H9 (cell line): ENCODE measurements around the gene SYCE3. TPM values are rescaled to one million over a fixed set of nuclear protein-coding genes. Genes with fewer than 3 reads are reported as not detected.

Experiments used
- DNase-seq: peaks from one replicate; pipeline ENCODE4 v3.0.0-alpha.2; 2017
- H2AFZ ChIP-seq: one replicate; pipeline ENCODE4 v1.6.1; 2013; ENCODE audit warnings: mild to moderate bottlenecking, low read length, control low read depth, moderate library complexity
- H2AK5ac ChIP-seq: 2 replicates; pipeline ENCODE4 v1.6.1; 2013; ENCODE audit warnings: low read length, control low read depth, mixed read lengths; ENCODE audit not compliant: insufficient read length
- H2BK120ac ChIP-seq: one replicate; pipeline ENCODE4 v1.6.1; 2013; ENCODE audit warnings: low read depth, mild to moderate bottlenecking, low read length, control low read depth, inconsistent platforms; ENCODE audit not compliant: poor library complexity, severe bottlenecking
- H2BK12ac ChIP-seq: 2 replicates; pipeline ENCODE4 v1.6.1; 2013; ENCODE audit warnings: low read length, control low read depth, mixed read lengths, low read depth; ENCODE audit not compliant: insufficient read length
- H2BK15ac ChIP-seq: 2 replicates; pipeline ENCODE4 v1.6.1; 2013; ENCODE audit warnings: low read depth, low read length, control low read depth
- H2BK20ac ChIP-seq: one replicate; pipeline ENCODE4 v1.6.1; 2013; ENCODE audit warnings: low read depth, mild to moderate bottlenecking, low read length, control low read depth, inconsistent platforms; ENCODE audit not compliant: poor library complexity, severe bottlenecking
- H2BK5ac ChIP-seq: 2 replicates; pipeline ENCODE4 v1.6.1; 2013; ENCODE audit warnings: low read length, control low read depth, mixed read lengths; ENCODE audit not compliant: insufficient read length
- H3K14ac ChIP-seq: 2 replicates; pipeline ENCODE4 v1.6.1; 2013; ENCODE audit warnings: low read length, control low read depth; ENCODE audit not compliant: insufficient read depth
- H3K18ac ChIP-seq: 2 replicates; pipeline ENCODE4 v1.6.1; 2013; ENCODE audit warnings: low read depth, mild to moderate bottlenecking, mixed read lengths, low read length, control low read depth; ENCODE audit not compliant: insufficient read length
- H3K23ac ChIP-seq: 2 replicates; pipeline ENCODE4 v1.6.1; 2013; ENCODE audit warnings: low read length, control low read depth, mixed read lengths, low read depth; ENCODE audit not compliant: insufficient read length
- H3K23me2 ChIP-seq: 2 replicates; pipeline ENCODE4 v1.6.1; 2013; ENCODE audit warnings: low read depth, mild to moderate bottlenecking, mixed read lengths, low read length, control low read depth; ENCODE audit not compliant: insufficient read length, poor library complexity, severe bottlenecking
- H3K27ac ChIP-seq: 2 replicates; pipeline ENCODE4 v1.5.1; 2013; ENCODE audit warnings: low read length, control low read depth, mixed read lengths, low read depth; ENCODE audit not compliant: insufficient read length
- H3K27me3 ChIP-seq: 2 replicates; pipeline ENCODE4 v1.6.1; 2013; ENCODE audit warnings: low read length, control low read depth, inconsistent platforms; ENCODE audit not compliant: insufficient read depth
- H3K4ac ChIP-seq: 2 replicates; pipeline ENCODE4 v1.6.1; 2013; ENCODE audit warnings: low read depth, mild to moderate bottlenecking, control low read depth, inconsistent platforms, low read length, moderate library complexity
- H3K4me1 ChIP-seq: 2 replicates; pipeline ENCODE4 v1.6.1; 2013; ENCODE audit warnings: low read length, control low read depth, inconsistent platforms; ENCODE audit not compliant: insufficient read depth
- H3K4me2 ChIP-seq: 2 replicates; pipeline ENCODE4 v1.6.1; 2013; ENCODE audit warnings: low read length, control low read depth, mixed read lengths; ENCODE audit not compliant: insufficient read length, insufficient read depth
- H3K56ac ChIP-seq: 2 replicates; pipeline ENCODE4 v1.6.1; 2013; ENCODE audit warnings: low read depth, mild to moderate bottlenecking, mixed read lengths, low read length, control low read depth; ENCODE audit not compliant: insufficient read length
- H3K79me1 ChIP-seq: 2 replicates; pipeline ENCODE4 v1.6.1; 2013; ENCODE audit warnings: low read depth, mild to moderate bottlenecking, moderate library complexity, low read length, control low read depth, inconsistent platforms; ENCODE audit not compliant: insufficient read depth, poor library complexity, severe bottlenecking
- H3K79me2 ChIP-seq: 2 replicates; pipeline ENCODE4 v1.6.1; 2013; ENCODE audit warnings: low read length, control low read depth, inconsistent platforms; ENCODE audit not compliant: insufficient read depth
- H3K9ac ChIP-seq: 2 replicates; pipeline ENCODE4 v1.6.1; 2013; ENCODE audit warnings: low read length, control low read depth, mixed read lengths; ENCODE audit not compliant: insufficient read length; ENCODE audit errors: extremely low read depth
- H3K9me3 ChIP-seq: one replicate; pipeline ENCODE4 v1.6.1; 2013; ENCODE audit warnings: low read depth, low read length, inconsistent platforms; ENCODE audit not compliant: control insufficient read depth
- H3T11ph ChIP-seq: one replicate; pipeline ENCODE4 v1.6.1; 2013; ENCODE audit warnings: mild to moderate bottlenecking, low read length, control low read depth, inconsistent platforms
- H4K20me1 ChIP-seq: one replicate; pipeline ENCODE4 v1.6.1; 2013; ENCODE audit not compliant: control insufficient read depth, insufficient read length, insufficient read depth
- H4K5ac ChIP-seq: 2 replicates; pipeline ENCODE4 v1.6.1; 2013; ENCODE audit warnings: low read depth, mild to moderate bottlenecking, mixed read lengths, low read length, control low read depth; ENCODE audit not compliant: insufficient read length
- H4K8ac ChIP-seq: replicated peaks from 2 replicates; pipeline ENCODE4 v1.6.1; 2013; ENCODE audit warnings: low read length, control low read depth, mixed read lengths, low read depth; ENCODE audit not compliant: insufficient read length
- H4K91ac ChIP-seq: 2 replicates; pipeline ENCODE4 v1.6.1; 2013; ENCODE audit warnings: low read depth, mild to moderate bottlenecking, moderate library complexity, mixed read lengths, low read length, control low read depth; ENCODE audit not compliant: insufficient read length
- H3K27ac Mint-ChIP-seq, 3 experiments: 2 replicates in 2 of 3; 3 replicates in 1 of 3; pipeline ENCODE4 v1.8.0; 2020 to 2021; ENCODE audit warnings: mixed read lengths in 3 of 3, mild to moderate bottlenecking in 1 of 3, moderate library complexity in 1 of 3
- H3K27me3 Mint-ChIP-seq: 2 replicates; pipeline ENCODE4 v1.8.0; 2021; ENCODE audit warnings: low read depth, mild to moderate bottlenecking, moderate library complexity, mixed read lengths
- H3K36me3 Mint-ChIP-seq, 3 experiments: 2 replicates in 2 of 3; 3 replicates in 1 of 3; pipeline ENCODE4 v1.8.0; 2020 to 2021; ENCODE audit warnings: low read depth in 3 of 3, mixed read lengths in 3 of 3; ENCODE audit not compliant: insufficient read depth in 1 of 3
- H3K4me1 Mint-ChIP-seq, 2 experiments: 2 replicates each; pipeline ENCODE4 v1.8.0; 2020; ENCODE audit warnings: mixed read lengths in 2 of 2
- H3K4me3 Mint-ChIP-seq, 2 experiments: 2 replicates in 1 of 2; 3 replicates in 1 of 2; pipeline ENCODE4 v1.8.0; 2020 to 2021; ENCODE audit warnings: mild to moderate bottlenecking in 2 of 2, mixed read lengths in 2 of 2, moderate library complexity in 1 of 2
- H3K9me3 Mint-ChIP-seq, 2 experiments: 2 replicates in 1 of 2; 3 replicates in 1 of 2; pipeline ENCODE4 v1.8.0; 2020; ENCODE audit warnings: mild to moderate bottlenecking in 2 of 2, mixed read lengths in 2 of 2, moderate library complexity in 1 of 2
- CTCF ChIP-seq: fragments of 200-600 bp; sonication (generic); conservative IDR thresholded peaks from 3 replicates; pipeline ENCODE4 v1.8.0; 2021; ENCODE audit warnings: antibody characterized with exemption, mild to moderate bottlenecking
- WGBS: extraction: QIAGEN DNeasy Blood & Tissue Kit; methylation state at CpG from one replicate; pipeline ENCODE4 v1.1.7; 2013; ENCODE audit warnings: missing lambda C conversion rate, low lambda C conversion rate, mixed read lengths; ENCODE audit not compliant: insufficient read length; ENCODE audit errors: extremely low coverage; 5-methylcytosine and 5-hydroxymethylcytosine counted together
- total RNA-seq: library from RNA; stranded (reverse); gene quantifications from 2 replicates; pipeline ENCODE4 v1.2.1, GENCODE V29; 2021

The SYCE3 gene
- total RNA-seq, 1 experiment from 2014 or later = 0.85 TPM

GRCh38 chr22:50605002-50605612, 42.4 kb upstream of the SYCE3 start:
- Histone ChIP-seq H2BK5ac (no peak overlapping the region), H3K23ac (no peak overlapping the region), H3K9me3 (no peaks in the 10 kb centered on the region), H3K56ac (no peak overlapping the region), H4K5ac (no peak overlapping the region), H2BK15ac (no peak overlapping the region), H3K79me2 (no peaks in the 10 kb centered on the region), H2BK120ac (no peak overlapping the region), H3K14ac (no peak overlapping the region), H3K79me1 (no peaks in the 10 kb centered on the region), H2BK20ac (no peak overlapping the region), H3K27me3 (no peaks in the 10 kb centered on the region; the same call in 1 of the 2 replicates), H4K8ac (no peak overlapping the region), H2AFZ (no peak overlapping the region), H3K4me2 (no peak overlapping the region), H4K20me1 (no peaks in the 10 kb centered on the region), H3K18ac (no peak overlapping the region), H3K4me1 (no peaks in the 10 kb centered on the region; the same call in 1 of the 2 replicates), H3K9ac (no peak overlapping the region), H3K23me2 (peaks cover under 1% of the 10 kb centered on the region), H3T11ph (no peak overlapping the region), H2AK5ac (no peak overlapping the region), H3K4ac (no peak overlapping the region), H3K27ac (no peak overlapping the region), H2BK12ac (no peak overlapping the region), H4K91ac (no peak overlapping the region)
- Mint-ChIP-seq H3K36me3 (no peaks in the 10 kb centered on the region; a peak in 1 of 7 replicates), H3K27me3 (peaks cover 35% of the 10 kb centered on the region), H3K4me1 (peaks cover 9 to 10% of the 10 kb centered on the region in 2 experiments), H3K27ac (no peak overlapping the region), H3K4me3 (no peak overlapping the region), H3K9me3 (no peaks in the 10 kb centered on the region)
- no CpG with 5 or more reads among the region's 23 CpGs for WGBS
- DNase-seq = no peak
- TF ChIP-seq CTCF = no peak
